H1 (cell line): ENCODE data around the gene AMPD3.

Source experiments
- BCL11A ChIP-seq, 2 experiments: IDR thresholded peaks; one replicate each; pipeline ENCODE4 v1.6.1; 2011; ENCODE audit warnings: low read depth in 2 of 2, low read length in 2 of 2, mild to moderate bottlenecking in 2 of 2
- CBX5 ChIP-seq: fragments of 300-800, 300-1000 bp; sonication (generic); IDR thresholded peaks from 2 replicates; pipeline ENCODE4 v1.7.1; 2016; ENCODE audit warnings: antibody characterized with exemption, low read length, low read depth
- CHD2 ChIP-seq: IDR thresholded peaks from 2 replicates; pipeline ENCODE4 v1.6.1; 2012; ENCODE audit warnings: low read length, improper control_type of control experiment
- CREB1 ChIP-seq: IDR thresholded peaks from 2 replicates; pipeline ENCODE4 v1.6.1; 2012; ENCODE audit warnings: inconsistent platforms
- E2F6 ChIP-seq: IDR thresholded peaks from 2 replicates; pipeline ENCODE4 v1.6.1; 2012; ENCODE audit warnings: inconsistent platforms
- EZH2 ChIP-seq: fragments of 200-600 bp; sonication (generic); IDR thresholded peaks from 2 replicates; pipeline ENCODE4 v1.7.1; 2012; ENCODE audit warnings: low read depth, mild to moderate bottlenecking, moderate library complexity, low read length, inconsistent platforms; ENCODE audit not compliant: severe bottlenecking
- MAFK ChIP-seq: IDR thresholded peaks from 2 replicates; pipeline ENCODE4 v1.6.1; 2012; ENCODE audit warnings: low read depth, mild to moderate bottlenecking, improper control_type of control experiment, low read length
- POLR2A ChIP-seq, 2 experiments: IDR thresholded peaks; 1 replicate in 1 of 2; 2 replicates in 1 of 2; pipeline ENCODE4 v1.6.1; 2011; ENCODE audit warnings: low read depth in 2 of 2, low read length in 2 of 2, mild to moderate bottlenecking in 2 of 2; ENCODE audit errors: control extremely low read depth in 1 of 2
- POLR2AphosphoS5 ChIP-seq: IDR thresholded peaks from 2 replicates; pipeline ENCODE4 v1.6.1; 2011; ENCODE audit warnings: low read depth, low read length
- RXRA ChIP-seq: IDR thresholded peaks from 2 replicates; pipeline ENCODE4 v1.6.1; 2011; ENCODE audit warnings: low read depth, mild to moderate bottlenecking, low read length, moderate library complexity; ENCODE audit not compliant: insufficient read depth
- SP1 ChIP-seq: IDR thresholded peaks from 2 replicates; pipeline ENCODE4 v1.6.1; 2011; ENCODE audit warnings: low read depth, low read length
- TF ChIP-seq, protein P1 (sequence below), 3 experiments: IDR thresholded peaks; 1 replicate in 2 of 3; 2 replicates in 1 of 3; pipeline versions ENCODE4 v1.5.1 to v1.6.1; 2011; ENCODE audit warnings: low read length in 3 of 3, mild to moderate bottlenecking in 3 of 3, inconsistent platforms in 2 of 3, low read depth in 1 of 3, moderate library complexity in 1 of 3; ENCODE audit not compliant: insufficient read depth in 1 of 3; ENCODE audit errors: control extremely low read depth in 1 of 3

DNA sequence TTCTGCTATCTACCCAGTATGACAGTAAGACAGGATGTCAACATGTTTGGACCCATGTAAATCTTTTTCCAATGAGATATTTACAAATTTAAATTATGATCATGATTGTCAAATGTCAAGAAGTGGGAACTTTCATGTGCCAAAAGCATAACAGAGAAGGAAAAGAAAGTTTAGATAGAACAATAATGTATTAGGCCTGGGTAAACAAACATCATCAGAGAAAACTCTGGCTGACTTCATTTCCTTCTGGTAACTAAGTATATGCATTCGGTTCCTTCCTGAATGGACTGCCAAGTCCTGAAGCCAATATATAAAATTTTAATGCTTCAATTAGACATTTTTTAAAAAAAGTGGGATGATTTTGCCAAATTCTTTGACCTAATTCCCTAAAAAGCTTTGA lies 69.4 kb downstream of the AMPD3 start:
- TF ChIP-seq, protein P1, sequence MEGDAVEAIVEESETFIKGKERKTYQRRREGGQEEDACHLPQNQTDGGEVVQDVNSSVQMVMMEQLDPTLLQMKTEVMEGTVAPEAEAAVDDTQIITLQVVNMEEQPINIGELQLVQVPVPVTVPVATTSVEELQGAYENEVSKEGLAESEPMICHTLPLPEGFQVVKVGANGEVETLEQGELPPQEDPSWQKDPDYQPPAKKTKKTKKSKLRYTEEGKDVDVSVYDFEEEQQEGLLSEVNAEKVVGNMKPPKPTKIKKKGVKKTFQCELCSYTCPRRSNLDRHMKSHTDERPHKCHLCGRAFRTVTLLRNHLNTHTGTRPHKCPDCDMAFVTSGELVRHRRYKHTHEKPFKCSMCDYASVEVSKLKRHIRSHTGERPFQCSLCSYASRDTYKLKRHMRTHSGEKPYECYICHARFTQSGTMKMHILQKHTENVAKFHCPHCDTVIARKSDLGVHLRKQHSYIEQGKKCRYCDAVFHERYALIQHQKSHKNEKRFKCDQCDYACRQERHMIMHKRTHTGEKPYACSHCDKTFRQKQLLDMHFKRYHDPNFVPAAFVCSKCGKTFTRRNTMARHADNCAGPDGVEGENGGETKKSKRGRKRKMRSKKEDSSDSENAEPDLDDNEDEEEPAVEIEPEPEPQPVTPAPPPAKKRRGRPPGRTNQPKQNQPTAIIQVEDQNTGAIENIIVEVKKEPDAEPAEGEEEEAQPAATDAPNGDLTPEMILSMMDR (IDR thresholded peaks at IDR 0.05; ENCODE audit: control extremely low read depth in 1 of 3, insufficient read depth in 1 of 3, low read depth in 1 of 3, low read length in 3 of 3): no peak
- TF ChIP-seq MAFK (no peak), SP1 (no peak), POLR2A (IDR thresholded peaks at IDR 0.05; ENCODE audit: control extremely low read depth in 1 of 2, low read depth in 2 of 2, low read length in 2 of 2) (no peak), CHD2 (no peak), POLR2AphosphoS5 (no peak), EZH2 (no peak), CBX5 (no peak), RXRA (no peak), E2F6 (no peak), CREB1 (no peak), BCL11A (IDR thresholded peaks at IDR 0.05; ENCODE audit: low read depth in 2 of 2, low read length in 2 of 2) (no peak)
